Left colon (tissue), 2 donors: ENCODE data around the gene SLC22A4. TPM values are rescaled to one million over a fixed set of nuclear protein-coding genes. Genes with fewer than 3 reads are reported as not detected.

ENCODE experiments used
- ATAC-seq: fragments of 200-7000 bp; cut with Tn5 transposase; one replicate; pipeline ENCODE4 v1.9.1; 2020; ENCODE audit warnings: mild to moderate bottlenecking, moderate library complexity
- DNase-seq, 2 donors: peaks; one replicate each; pipeline ENCODE4 v3.0.0-alpha.2; 2020
- intact Hi-C, 2 donors: fragments of 100-400 bp; cut with DNase I in 1 of 2; cut with micrococcal nuclease in 1 of 2; formaldehyde crosslinking; loops; one replicate each; pipeline versions ENCODE4 v1.11.2 to v1.14.0; 2022; cut with DNase I, micrococcal nuclease
- total RNA-seq, 2 donors: library from RNA; stranded (reverse); fragmentation: NEBNext Ultra II Directional; extraction: Animal tissue kit (Norgen Biotek cat#: 25700); gene quantifications; one replicate each; pipeline ENCODE4 v1.2.1, GENCODE V29; 2021
- donor health status: DM: no; HTN: no; CAD: no.
- donor health status: DM: yes; HTN: yes; CAD: no.

SLC22A4 gene
- total RNA-seq, 2 donors from 2014 or later: 3.8 to 7.3 TPM

DNA sequence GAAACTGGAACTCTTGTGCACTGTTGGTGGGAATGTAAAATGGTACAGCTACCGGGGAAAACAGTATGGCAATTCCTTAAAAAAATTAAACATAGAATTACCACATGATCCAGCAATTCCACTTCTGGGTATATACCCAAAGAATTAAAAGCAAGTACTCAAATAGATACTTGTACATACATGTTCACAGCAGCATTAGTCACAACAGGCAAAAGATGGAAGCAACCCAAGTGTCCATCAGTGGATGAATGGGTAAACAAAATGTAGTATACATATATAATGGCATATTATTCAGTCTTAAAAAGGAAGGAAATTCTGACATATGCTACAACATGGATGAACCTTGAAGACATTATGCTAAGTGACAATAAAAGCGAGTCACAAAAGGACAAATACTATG is 67.9 kb downstream of the SLC22A4 start:
- intact Hi-C loops: no loop called here
- DNase-seq: no peak
- ATAC-seq: no peak

DNA sequence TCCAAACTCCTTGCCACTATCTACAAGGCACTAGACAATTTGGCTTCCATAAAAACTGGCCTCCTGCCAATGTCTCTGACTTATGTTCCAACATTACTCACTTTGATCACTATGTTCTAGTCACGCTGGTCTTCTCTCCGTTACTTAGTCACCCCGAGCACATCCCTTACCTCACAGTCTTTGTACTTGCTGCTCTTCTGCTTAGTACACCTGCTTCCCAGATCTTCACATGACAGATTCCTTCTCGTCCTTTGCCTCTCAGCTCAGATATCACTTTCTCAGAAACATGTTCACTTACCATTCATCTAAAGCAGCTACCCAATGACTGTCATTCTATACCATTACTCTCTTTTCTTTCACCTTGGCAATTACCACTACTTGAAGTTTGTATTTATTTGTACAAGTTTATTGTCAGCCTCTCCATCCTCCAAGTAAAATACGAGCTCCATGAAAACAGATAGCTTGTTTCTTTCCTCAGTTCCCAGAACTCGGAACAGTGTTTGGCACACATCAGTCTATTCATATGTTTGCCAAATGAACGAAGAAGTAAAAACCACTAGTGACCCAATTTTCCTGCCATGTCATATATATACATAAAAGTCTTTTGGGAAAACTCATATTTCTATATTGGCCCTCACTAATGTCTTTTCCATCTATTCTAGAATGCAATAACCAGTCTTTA is 69.4 kb downstream of the SLC22A4 start:
- ATAC-seq: peak; percentile 19
- no peak for DNase-seq
- intact Hi-C loops: no loop called here

DNA sequence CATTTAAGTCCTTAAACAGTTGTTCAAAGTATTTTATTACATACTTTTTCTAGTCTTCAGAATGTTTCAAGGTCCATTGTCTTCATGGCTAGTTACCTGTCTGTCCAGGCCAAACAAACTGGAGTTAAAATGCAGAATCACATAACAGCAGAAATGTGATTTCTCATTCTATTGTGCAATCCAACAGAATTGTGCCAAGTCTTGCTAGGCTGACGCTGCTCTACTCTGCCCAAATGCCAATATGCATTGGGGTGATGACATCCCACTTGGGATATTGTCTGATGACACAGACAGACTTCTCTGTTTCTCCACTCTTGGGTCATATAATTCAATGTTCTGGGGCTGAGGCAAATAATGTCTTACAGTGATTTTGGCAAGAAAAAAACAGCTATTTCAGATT is 70.1 kb downstream of the SLC22A4 start:
- DNase-seq (no peak), ATAC-seq (no peak)
- intact Hi-C loops: no loop called here

DNA sequence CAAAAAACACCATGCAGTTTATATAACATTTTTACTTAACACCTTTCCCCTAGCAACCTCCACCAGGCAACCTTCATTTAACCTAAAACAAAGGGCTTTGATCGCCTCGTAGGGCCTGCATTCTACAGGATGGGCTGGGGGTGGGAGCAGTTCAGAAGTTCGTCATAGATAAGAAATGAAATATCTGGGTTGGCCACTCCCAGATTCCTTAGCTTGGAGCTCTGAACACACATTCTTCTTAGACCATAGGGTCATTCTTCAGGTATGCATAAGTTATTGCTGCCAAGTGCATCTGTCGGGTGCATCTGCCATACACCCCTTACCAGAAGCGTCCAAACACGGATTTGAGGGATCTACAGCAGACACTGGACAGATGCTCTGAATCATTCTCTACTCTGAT is 71.0 kb downstream of the SLC22A4 start:
- intact Hi-C loops: no loop called here

DNA sequence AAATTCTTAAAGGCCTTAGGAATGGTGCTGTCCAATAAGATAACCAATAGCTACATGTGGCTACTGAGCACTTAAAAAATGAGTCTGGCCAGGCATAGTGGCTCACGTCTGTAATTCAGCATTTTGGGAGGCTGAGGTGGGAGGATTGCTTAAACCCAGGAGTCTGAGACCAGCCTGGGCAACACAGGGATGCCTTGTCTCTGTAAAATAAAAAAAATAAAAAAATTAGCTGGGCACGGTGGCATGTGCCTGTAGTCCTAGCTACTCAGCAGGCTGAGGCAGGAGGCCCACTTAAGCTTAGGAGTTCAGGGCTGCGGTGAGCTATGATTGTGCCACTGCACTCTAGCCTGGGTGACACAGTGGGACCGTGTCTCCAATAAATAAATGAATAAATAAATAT is 74.0 kb downstream of the SLC22A4 start:
- DNase-seq: no peak
- intact Hi-C loops: no loop called here
- ATAC-seq: no peak

More for the DNA sequence above, 71.0 kb downstream of the SLC22A4 start:
- DNase-seq (no peak), ATAC-seq (no peak)

DNA sequence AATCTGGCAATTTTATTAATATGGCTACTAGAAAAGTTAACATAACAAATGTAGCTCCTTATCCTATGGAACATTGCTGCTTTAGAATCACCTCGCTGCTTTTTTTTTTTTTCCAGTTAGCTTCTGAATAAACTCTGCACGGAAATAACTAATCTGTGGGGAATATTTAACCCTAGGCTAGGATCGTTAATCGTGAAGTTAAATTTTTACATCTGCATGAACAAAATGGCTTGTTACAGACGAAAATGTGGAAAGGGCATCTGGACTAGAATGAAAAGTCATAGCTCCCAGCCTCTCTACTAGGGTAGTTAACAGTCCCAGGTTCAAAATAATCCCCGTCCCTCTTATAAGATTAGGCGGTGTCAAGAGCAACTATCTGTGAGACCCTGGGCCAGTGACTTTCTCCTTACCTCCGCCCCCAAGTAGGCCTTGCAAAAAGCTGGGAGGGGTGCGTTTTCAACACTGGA is 74.8 kb downstream of the SLC22A4 start:
- intact Hi-C loops: no loop called here
- DNase-seq: no peak
- ATAC-seq: peak; percentile 11

DNA sequence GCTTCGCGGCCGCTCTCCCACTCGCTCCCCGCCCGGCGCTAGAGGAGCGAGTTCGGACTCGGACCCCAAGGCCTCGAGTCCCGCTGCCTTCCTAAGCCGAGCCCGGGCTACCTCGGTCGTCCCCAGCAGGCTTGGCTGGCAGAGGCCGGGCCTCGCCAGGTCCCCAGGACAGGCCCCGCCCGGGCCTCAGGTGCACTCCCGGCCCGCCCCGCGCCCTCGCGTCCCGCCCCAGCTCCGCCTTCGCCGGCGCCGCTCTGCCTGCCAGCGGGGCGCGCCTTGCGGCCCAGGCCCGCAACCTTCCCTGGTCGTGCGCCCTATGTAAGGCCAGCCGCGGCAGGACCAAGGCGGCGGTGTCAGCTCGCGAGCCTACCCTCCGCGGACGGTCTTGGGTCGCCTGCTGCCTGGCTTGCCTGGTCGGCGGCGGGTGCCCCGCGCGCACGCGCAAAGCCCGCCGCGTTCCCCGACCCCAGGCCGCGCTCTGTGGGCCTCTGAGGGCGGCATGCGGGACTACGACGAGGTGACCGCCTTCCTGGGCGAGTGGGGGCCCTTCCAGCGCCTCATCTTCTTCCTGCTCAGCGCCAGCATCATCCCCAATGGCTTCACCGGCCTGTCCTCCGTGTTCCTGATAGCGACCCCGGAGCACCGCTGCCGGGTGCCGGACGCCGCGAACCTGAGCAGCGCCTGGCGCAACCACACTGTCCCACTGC is 75.4 kb downstream of the SLC22A4 start, which contains the start of gene SLC22A5:
SLC22A5 (plus strand) TSS at position 237 of the 707 bp plus-strand sequence; CDS start at position 500, 263 bp downstream.
- DNase-seq: peak; percentile 78 to 88
- ATAC-seq: peak; percentile 90
- intact Hi-C loops: no loop called here

DNA sequence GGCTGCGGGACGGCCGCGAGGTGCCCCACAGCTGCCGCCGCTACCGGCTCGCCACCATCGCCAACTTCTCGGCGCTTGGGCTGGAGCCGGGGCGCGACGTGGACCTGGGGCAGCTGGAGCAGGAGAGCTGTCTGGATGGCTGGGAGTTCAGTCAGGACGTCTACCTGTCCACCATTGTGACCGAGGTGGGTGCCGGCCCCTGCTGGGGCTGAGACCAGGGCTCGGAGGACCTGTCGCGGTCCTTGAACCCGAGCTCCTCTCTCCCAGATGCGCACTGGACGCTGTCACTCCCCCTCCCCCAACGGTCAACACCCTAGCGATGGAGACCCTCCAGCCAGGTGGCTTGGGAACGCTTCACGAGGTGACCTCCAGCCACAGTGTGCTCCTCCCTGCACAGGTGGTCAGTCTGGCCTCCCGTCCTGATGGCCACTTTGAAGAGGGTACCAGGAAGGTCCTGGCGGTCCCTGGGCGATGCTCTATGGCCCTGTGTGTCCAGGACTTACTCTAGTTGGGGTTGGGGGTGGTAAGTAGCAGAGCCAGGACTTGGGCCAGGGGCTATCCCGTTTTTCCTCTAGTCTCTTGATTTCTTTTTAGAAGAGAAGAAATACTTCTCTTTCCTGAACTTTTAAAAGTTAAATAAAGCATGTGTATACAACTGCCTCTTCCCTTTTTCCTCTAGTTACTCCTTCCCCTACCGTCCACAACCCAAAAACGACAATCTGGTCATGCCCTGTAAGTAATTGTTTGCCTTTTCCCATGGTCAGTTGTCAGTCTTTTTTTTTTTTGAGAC is 76.2 kb downstream of the SLC22A4 start:
- ATAC-seq (peak; percentile 20), DNase-seq (peak in 1 of 2 donors; percentile 43)
- intact Hi-C loops: no loop called here

DNA sequence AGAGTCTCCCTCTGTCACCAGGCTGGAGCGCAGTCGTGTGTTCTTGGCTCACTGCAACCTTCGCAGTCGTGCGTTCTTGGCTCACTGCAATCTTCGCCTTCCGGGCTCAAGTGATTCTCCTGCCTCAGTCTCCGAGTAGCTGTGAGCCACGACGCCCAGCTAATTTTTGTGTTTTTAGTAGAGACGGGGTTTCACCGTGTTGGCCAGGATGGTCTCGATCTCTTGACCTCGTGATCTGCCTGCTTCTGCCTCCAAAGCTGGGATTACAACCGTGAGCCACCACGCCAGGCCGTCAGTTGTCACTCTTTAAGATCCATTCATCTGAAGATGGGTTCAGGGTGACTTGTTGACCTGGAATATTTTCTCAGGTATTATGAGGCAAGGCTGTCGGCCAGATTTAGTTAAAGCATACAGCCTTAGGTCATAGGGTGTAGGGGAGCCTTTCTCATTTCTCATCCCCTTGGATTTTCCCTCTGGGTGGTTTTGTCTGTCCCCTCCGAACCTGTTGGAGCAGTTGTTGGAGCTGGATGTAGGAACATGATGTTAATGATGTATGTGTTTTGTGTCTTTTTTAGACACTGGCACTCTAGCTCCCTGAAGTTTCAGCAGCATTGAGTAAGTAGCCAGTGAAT is 76.9 kb downstream of the SLC22A4 start:
- no peak for DNase-seq
- intact Hi-C loops: no loop called here
- no peak for ATAC-seq

DNA sequence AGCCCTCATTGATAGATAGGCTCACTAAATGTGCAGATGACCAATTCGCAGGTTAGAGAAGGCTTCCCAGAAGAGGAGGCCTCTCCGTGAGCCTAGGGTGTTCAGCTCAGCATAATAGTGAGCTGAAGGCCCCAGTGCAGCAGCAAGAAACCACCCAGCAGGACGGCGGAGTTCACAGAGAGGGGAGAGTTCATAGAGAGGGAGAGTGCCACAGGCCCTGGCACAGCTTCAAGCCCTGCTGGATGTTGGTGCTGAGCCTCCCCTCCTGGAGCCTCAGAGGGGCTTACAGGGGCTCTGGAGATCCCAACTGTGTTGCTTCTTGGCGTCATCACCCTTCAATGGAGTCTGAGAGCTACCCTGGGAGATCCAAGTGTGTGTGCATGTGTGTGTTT is 77.4 kb downstream of the SLC22A4 start:
- ATAC-seq: no peak
- DNase-seq: no peak
- intact Hi-C loops: no loop called here

DNA sequence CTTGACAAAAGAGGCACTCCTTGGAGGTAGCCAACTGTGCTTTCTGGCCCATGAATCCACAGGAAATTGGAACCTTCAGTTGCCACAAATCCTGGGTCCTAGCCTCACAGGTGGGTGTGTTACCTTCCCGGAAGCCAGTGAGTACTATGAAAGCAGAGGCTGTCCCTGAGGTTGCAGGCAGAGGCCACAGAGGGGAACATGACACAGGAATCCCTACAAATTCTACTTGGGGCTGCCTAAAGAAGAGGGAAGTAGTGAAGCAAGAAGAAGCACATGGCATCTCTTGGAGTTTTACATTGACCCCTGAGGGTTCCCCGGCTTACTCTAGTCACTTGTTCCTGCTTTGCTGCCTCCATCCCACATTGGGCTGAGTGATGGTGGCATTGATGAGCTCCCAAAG is 77.9 kb downstream of the SLC22A4 start:
- ATAC-seq (no peak), DNase-seq (no peak)
- intact Hi-C loops: no loop called here

DNA sequence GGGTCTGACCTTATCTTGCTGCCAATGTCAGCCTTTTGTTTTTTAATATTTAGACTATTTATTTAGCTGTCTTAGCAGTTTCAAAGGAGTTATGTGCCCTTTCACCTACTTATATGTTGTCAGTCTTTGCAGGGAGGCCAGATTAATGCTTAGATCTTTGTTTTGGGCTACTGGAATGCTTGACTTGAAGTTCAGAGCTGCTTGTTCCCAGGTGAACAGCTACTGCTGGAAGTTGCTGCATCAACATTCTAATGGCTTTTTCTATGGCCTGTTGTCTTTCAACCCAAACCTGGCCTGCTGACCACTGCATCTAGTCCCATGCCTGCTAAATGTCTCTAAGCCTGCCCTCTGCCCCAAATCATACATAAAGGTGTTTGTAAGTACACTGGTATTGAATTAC is 78.3 kb downstream of the SLC22A4 start:
- no peak for DNase-seq

DNA sequence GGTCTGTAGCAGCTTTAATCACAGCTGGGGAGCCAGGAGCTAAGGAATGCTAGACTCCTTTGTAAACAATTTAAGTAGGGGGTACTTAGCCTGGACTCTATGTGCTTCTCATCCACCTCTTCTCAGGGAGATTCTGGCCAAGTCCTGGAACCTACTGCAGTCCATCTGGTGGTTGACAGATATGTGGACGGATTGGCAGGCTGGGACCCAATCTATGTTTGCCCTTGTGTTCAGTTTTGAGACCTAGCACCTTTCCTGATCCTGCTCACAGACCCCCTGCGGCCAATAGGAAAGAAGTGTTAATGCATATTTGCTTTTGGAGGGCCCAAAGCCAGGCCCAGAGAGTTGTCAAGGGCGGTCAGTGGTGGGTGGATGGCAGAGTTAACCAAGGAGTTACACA is 81.8 kb downstream of the SLC22A4 start:
- no peak for ATAC-seq
- DNase-seq: no peak
- intact Hi-C loops: no loop called here

More for the DNA sequence above, 78.3 kb downstream of the SLC22A4 start:
- intact Hi-C loops: no loop called here
- no peak for ATAC-seq

DNA sequence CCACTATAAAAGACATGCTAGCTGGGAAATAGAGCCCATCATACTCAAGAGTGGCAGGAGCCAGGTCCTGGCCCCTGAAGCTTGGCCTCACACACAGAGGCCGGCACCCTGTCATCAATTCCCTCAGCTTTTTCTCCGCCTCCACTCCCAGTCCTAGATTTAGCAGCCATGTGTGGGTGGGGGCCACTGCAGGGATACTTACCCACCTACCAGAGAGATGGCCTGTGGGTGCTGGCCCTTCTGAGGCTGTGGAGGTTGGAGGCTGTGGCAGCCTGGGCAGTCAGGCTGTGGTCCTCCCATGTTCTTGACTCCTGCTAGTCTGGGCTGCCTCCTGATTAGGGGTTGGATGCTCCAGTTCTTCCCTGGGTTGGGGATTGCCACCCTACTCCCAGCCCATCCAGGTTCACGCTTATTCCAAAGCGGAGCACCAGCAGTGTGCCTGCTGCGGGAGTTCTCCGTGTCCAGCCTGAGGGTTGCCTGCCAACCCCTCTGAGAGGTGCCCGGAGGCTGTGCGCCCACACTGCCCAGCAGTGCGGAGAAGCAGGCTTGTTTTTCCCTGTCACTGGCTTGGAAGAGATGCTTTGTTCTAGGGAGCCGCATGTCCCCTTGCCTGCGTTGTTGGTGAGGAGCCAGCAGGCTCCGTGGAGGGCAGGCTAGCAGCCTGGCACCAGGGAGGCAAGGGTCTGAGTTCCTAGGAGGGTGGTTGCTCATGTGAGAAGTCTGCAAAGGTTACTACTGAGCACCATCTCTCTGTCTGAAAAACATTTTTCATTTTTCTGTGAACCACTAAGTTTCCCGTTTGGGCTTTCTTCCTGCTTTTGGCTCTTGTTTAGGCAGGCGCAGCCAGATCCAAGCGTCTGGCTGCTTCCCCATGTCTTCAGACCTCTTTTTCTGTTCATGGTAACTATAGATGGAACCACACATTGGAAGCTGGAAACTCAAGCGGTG is 82.8 kb downstream of the SLC22A4 start:
- intact Hi-C loops: no loop called here
- DNase-seq (no peak), ATAC-seq (no peak)

DNA sequence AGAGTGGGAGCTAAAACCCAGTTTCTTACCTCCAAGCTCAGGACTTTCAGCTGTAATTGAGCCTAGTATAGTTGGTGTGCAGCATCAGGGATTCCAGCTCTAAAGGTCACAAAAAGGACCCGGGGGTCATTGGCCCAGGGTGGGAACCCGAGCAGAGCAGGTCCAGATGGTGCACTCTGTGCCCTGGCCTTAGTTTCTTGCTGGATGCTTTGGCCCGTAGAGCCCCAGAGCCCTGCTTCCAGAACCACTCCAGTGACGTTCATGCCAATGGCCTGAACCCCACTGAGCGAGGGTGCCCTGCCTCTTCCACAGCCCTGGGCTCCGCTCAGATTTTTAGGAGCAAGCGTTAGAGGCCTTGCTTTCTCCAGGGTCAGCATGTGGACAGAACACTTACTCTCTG is 83.5 kb downstream of the SLC22A4 start:
- DNase-seq (no peak), ATAC-seq (no peak)
- intact Hi-C loops: no loop called here

DNA sequence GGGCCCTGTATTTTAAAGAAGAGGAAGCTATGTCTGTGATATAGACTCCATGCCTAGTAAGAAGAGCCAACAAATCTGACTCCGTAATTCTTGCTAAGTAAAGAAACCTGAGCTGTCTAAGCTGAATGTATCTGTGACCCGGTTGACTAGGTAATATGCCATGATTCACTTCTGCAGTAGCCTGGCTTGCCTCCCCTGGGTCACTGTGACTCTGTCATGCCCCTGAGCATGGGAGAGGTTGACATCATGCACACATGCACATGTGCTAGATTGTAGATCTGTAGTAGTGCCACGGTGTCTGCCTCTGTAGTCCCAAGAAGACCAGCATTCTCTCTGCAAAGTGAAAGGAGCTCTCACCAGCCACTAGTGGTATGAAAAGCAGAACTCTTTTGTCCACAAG is 84.4 kb downstream of the SLC22A4 start:
- DNase-seq: no peak
- intact Hi-C loops: no loop called here
- ATAC-seq: no peak

DNA sequence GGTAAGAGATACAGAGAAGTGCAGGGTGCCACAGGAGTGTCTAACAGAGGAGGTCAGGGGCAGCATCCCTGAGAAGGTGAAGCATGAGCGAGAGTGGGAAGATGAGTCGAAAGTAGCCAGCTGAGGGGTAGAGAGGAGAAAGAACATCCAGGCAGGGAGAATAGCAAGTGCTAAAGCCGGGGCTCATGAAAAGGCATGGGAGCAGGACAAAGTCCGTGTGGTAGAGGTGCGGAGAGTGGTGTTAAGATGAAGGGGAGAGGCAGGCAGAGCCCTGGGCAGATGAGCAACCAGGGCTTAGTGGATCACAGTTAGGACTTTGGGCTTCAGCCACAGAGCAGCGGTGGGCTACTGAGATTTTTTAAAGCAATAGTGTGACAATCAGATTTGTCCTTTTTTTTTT is 85.9 kb downstream of the SLC22A4 start:
- ATAC-seq: no peak
- intact Hi-C loops: loop anchor here (10.0 kb wide), 2 partner anchors 425 to 445 kb away; no protein-coding TSS in a partner anchor
- no peak for DNase-seq

DNA sequence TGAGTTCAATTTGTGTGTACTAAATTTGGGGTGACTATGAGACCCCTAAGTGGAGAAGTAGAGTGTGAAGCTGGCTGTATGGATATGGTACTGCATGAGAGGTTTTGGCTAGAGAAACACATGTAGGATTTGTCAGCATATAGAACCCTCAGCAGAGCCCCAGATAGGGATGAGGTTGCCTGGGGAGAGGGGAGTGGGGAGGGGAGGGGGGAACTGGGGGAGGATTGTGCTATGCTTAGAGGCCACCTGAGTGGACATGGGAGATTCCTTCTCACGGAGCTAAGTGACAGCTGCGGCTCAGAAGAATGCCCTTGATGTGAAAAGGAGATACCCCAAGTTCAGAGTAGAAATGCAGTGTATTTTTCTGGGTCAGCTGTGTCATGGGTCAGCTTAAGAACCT is 86.5 kb downstream of the SLC22A4 start:
- intact Hi-C loops: loop anchor here (10.0 kb wide), 2 partner anchors 424 to 444 kb away; no protein-coding TSS in a partner anchor
- ATAC-seq: no peak

More for the DNA sequence above, 86.5 kb downstream of the SLC22A4 start:
- no peak for DNase-seq
